Astrocyte of the hippocampus (primary cell): ENCODE results near the gene GADD45B.
"Not testable (repeated sequence)": the region's sequence is repeated elsewhere in the genome, so short reads cannot be mapped to it uniquely, and the experiment has no call there.

Experiments used
- DNase-seq: peaks from one replicate; pipeline ENCODE4 v3.0.0; 2011; ENCODE audit warnings: low read depth, low spot score

GADD45B gene

DNA sequence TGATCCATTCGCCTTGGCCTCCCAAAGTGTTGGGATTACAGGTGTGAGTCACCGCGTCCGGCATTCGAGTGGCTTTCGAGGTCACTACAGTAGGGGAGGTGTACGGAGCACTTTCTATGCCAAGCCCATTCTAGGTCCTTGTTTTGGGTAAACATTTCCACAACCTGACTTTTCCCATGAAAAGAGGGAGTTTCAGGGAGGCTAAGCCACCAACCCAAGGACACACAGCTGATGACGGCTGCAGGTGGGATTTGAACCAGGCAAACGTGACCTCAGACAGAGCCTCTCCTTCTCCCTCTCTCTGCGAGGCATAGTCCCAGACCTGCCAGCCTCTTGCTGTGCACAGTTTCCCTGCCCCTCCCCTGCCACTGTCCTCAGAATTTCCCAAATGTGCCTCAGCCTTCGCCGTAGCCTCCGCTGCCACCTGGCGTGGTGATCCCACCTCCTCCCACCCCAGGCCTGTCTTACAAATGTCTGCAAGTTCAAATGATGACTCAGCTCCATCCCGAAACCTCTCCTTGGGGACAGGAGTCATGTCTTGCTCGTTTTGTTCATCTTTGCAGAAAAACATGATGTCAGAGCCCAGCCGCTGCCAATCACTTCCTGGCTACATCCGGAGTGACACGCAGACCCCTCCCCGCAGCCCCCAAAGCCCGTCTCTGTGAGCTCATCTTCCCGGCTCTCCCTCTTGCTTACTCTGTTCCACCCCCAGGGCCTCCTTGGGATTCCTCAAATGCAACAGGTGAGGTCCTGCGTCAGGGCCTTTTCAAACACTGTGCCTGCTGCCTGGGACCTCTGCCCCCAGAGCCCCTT lies 6.6 kb upstream of the GADD45B start:
- DNase-seq, result peak; percentile 84

DNA sequence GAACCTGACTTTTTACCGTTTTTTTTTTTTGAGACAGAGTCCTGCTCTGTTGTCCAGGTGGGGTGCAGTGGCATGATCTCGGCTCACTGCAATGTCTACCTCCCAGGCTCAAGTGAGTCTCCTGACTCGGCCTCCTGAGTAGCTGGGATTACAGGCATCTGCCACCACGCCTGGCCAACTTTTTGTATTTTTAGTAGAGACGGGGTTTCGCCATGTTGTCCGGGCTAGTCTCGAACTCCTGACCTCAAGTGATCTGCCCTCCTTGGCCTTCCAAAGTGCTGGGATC lies 6.1 kb upstream of the GADD45B start:
- not testable (repeated sequence) for DNase-seq

DNA sequence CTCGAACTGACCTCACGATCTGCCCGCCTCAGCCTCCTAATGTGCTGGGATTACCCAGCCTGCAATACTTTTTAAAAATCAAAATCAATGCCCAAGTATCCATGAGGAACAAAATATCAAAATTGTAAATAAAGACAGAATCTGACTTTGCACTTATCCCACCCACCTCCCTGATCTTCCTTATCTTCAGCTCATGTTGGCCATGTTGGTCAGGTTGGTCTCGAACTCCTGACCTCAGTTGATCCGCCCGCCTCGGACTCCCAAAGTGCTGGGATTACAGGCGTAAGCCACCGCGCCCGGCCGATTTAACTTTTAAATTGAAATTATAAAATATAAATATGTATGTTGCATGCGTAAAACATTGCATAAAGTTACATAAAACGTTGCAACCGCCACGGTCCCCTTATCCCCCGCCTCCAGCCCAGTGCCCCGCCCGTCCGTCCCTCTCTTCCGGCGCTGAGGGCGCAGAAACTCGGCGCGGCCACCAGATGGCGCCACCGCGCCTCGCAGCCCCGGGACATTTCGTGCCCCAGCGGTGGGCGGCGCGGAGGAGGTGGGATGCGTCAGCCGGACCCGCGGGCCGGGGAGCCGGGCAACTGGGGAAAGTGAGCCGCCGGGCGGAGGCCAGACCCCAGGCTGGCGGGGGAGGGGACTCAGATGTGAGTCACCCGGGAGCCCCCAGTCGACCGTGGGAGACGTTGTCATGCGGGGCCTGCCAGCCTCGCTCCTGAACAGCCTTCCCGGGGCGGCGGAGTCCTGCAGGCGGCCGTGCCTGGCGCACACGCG lies 1.5 kb upstream of the GADD45B start:
- peak; percentile 98 for DNase-seq

DNA sequence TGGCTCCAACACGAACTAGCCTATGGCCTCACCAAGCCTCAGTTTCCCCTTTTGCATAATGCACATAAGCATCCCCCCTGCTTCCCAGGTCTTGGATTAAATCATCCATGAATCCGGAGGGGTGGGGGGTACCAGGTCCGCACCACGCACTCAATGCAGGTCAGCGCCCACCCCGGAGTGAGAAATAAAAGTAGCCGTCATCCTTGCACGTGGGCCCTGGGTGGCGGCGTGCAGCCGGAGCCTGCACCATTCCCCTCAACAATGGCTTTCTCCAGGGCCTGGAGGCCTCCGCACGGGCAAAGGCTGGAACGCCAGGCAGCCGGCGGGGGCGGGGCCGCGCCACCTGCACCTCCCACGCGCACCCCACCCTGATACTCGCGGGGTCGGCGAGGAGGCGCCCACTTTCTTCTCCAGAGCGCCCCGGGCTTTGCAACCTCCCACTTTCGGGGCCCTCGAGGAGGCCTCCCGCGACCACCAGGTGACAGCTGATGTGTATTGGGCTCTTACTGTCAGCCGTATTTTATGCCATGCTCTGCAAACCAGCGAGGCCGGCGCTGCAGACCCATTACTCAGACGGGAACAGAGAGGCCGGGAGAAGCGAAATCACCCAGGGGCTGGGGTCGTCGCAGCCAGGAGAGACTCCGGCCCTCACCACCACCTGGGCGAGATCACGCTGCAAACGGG lies 767 bp upstream of the GADD45B start:
- DNase-seq, result peak; percentile 79

DNA sequence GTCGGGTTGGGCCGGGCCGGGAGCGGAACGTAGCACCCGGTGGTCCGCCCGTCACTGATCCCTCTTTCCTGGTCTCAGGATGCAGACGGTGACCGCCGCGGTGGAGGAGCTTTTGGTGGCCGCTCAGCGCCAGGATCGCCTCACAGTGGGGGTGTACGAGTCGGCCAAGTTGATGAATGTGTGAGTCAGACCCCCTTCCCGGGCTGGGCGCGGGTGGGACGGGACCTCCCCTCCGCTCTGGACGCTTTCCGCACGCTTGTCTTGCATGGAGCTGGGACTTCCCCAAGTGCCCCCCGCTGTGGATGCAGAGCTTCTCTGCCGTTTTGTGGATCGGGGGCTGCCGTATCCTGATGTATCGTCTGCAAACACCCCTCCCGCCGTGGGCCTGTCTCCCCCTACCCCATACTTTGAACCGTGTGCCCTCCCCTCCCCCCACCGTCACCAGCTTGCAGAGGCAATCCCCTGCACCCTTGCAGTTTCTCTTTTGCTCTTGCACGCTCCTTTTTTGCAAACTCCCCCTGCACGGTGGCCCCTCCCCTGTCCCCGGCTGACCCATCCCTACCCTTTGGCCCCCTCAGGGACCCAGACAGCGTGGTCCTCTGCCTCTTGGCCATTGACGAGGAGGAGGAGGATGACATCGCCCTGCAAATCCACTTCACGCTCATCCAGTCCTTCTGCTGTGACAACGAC lies 669 bp downstream of the GADD45B start:
- DNase-seq, result peak; percentile 80

DNA sequence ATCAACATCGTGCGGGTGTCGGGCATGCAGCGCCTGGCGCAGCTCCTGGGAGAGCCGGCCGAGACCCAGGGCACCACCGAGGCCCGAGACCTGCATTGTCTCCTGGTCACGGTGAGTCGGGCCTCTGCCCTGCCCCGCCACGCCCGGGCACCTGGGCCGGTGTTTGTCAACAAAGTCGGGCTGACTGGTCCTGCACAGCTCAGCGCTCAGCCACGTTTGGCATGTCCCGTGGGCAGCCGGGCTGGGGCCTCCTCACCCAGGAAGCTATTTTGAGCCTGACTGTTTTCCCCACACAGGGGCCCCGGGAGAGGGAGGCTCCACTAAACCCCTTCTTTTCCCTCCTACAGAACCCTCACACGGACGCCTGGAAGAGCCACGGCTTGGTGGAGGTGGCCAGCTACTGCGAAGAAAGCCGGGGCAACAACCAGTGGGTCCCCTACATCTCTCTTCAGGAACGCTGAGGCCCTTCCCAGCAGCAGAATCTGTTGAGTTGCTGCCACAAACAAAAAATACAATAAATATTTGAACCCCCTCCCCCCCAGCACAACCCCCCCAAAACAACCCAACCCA lies 1.3 kb downstream of the GADD45B start:
- peak; percentile 67 for DNase-seq

DNA sequence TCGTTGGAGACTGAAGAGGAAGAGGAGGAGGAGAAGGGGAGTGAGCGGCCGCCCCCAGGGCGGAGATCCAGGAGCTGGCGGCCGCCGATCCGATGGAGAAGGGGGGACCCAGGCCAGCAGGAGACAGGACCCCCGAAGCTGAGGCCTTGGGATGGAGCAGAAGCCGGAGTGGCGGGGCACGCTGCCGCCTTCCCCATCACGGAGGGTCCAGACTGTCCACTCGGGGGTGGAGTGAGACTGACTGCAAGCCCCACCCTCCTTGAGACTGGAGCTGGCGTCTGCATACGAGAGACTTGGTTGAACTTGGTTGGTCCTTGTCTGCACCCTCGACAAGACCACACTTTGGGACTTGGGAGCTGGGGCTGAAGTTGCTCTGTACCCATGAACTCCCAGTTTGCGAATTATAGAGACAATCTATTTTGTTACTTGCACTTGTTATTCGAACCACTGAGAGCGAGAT lies 1.8 kb downstream of the GADD45B start:
- peak; percentile 66 for DNase-seq

DNA sequence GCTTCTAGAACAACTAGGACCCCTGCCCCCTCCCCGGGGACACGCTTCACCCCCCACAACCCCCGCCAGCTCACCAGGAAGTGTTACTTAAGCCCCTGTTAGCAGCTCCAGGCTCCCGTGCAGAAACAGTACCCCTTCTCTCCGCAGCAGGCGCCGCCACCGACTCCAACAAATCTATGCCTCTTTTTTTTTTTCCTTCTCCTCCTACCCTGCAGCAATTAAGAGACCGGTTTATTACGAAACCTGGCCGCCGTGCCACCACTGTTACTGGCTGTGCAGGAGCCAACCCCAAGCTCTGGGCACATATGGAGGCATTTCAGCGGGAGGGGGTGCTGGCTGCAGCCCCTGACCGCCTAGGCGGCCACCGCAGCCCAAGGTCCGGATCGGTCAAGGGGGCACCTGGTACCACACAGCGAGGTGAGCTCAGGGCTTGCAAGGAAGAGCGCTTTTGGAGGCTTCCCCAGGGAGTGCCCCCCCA lies 2.4 kb downstream of the GADD45B start:
- DNase-seq, result peak; percentile 70

DNA sequence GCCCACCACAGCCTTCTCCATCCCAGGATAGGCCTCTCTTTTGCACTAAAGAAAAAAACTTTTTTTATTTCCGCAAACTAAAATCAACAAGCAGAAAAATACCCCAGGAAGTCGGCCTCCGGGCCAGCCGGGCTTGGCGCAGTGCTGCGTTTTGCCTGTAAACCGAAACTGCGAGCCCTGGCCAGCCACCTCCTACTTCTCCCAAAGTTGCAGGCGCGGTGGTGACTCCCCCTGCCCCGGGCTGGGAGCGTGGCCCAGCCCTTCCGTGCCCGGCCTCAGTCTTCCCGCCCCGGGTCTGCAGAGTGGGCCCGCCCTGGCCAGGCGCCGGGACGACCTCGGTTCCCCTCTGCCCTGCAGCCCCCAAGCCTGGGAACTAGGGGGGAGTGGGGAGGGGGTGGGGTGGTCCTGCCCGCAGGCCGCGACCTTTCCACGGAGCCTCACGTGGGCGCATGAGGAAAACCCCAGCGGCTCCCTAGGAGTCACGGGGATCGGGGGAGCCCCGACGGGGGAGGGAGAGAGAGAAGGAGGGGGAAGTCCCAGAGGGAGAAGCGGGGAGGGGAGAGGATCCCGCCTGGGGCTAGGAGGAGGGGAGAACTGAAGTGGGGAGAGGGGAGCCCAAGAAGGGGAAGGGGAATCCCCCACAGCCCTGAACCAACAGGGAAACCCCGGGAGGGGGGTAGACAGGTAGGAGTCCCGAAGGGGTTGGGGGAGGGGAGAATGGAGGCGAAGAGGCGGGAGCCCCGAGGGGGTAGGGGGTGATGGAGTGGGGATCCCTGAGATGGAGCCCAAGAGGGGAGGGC lies 3.0 kb downstream of the GADD45B start:
- peak; percentile 87 for DNase-seq

DNA sequence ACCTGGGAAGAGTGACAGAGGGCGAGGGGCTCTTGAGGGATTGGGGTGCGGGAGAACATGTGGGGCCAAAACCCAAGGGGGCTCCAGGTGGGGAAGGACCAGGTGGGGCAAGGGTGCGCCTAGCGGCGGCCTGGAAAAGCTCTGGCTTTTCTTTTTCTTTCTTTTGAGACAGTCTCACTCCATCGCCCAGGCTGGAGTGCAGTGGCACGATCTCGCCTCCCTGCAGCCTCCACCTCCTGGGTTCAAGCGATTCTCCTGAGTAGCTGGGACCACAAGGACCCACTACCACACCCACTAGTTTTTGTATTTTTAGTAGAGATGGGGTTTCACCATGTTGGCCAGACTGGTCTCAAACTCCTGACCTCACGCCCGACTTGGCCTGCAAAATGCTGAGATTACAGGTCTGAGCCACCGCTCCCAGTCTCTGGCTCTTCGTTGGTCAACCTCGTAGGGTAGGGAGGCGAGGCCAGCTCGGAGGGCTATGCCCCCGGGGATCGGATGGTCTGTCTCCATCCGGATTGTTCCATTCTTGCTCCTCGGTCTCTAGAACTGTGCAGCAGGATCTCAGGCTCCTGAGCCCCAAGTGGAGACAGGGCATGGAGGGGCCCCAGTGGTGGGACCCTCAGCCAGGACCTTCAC lies 3.7 kb downstream of the GADD45B start:
- DNase-seq, result peak; percentile 61

DNA sequence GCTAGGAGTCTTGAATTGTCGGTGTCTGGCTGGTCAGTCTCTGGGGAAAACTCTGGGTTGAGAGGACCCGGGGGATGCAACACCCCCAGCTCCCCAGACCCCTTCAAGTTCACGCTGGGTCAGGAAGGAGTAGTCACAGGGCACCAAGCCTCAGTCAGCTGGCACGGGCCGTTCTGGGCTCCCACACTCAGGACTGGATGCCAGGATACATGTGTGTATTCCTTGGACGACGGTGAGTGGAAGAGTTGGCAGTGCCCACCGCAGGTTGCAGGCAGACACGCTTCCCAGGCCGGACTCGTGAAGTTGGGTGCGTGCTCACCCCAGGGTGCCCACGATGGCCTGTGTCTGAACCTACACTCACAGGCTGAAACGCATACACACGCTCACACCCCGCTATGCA lies 5.5 kb downstream of the GADD45B start:
- DNase-seq, result no peak

DNA sequence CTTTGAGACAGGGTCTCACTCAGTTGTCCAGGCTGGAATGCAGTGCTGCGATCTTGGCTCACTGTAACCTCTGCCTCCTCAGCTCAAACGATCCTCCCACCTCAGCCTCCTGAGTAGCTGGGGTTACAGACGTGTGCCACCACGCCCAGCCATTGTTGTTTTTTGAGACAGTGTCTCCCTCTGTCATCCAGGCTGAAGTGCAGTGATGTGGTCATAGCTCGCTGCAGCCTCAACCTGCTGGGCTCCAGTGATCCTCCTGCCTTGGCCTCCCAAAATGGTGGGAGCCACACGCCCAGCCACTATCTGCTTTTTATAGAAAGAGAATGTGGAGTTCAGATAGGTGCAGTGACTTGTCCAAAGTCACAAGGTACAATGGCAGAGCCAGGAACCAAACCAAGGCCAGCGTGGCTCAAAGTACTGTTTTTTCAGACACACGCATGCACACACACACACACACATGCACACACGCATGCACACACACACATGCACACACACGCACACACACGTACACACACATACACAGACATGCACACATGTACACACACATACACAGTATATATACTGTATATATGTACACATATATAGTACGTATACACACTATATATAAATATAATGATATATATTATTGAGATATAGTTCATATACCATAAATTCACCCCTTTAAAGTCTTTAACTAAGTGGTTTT lies 6.6 kb downstream of the GADD45B start:
- no peak for DNase-seq

DNA sequence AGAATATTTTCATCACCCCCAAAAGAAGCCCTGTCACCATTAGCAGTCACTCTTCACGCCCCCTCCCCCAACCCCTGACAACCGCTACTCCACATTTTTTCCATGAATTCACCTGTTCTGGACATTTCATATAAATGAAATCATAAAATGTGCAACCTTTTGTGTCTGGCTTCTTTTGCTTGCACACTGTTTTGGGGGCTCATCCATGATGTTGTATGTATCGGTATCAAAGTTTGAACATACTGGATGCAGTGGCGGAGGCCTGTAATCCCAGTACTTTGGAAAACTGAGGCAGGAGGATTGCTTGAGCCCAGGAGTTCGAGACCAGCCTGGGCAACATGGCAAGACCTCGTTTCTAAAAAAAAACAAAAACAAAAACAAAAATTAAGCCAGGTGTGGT lies 7.2 kb downstream of the GADD45B start:
- no peak for DNase-seq

DNA sequence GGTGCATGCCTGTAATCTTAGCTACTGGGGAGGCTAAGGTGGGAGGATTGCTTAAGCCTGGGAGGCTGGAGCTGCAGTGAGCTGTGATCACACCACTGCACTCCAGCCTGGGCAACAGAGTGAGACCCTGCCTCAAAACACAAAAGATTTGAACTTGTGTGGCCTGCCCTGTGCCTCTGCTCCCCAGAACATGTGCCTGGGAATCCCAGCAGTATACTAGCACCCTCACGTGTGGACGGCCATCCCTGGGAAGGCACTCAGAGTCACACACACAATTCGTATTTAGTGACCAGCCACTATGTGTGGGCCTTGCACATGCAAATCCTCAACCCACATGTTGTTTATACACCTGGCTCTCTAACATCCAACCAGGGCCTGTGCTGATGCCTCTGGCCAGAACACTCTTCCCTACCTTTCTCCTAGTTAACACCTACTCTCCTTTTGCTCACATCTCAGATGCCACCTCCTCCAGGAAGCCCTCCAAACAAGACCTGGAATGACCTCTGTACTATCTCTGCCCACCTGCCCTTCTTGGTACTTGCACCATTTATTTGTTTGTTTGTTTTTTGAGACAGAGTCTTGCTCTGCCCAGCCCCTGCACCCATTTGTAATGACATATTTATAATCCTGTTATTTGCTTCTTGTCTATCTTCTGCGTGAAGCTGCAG lies 7.7 kb downstream of the GADD45B start:
- no peak for DNase-seq

DNA sequence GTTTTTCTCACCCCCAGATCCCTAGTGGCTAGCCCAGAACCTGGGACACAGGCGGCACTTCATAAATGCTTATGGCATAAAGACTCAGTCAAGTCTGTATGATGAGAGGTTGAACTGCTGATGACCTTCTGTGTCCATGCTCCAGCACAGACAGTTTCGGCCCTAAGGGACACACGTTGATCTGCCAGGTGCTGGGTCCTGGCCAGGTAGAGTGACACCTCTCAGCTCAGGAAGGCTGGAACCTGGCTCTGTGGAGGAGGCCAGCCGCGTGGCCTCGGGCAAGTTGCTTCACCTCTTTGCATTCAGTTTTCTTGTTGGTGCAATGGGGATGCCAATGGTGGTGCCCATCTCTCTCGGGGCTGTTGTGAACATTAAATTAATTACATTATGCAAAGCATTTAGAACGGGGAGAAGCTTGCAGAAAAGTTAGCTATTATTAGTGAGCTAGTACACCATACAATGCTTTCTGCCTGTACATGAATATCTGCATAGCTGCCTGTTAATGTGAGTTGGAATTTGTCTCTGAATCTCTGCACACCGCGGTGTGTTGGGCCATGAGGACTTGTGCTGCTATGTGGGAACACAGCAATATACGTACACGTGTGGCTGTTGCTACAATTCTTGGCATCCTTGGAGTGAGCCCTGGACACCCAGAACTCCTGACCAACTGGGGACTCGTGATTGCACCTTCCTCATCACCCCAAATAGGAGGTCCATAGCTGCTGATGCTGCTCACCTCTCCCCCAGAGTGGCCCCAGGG lies 8.4 kb downstream of the GADD45B start:
- no peak for DNase-seq

DNA sequence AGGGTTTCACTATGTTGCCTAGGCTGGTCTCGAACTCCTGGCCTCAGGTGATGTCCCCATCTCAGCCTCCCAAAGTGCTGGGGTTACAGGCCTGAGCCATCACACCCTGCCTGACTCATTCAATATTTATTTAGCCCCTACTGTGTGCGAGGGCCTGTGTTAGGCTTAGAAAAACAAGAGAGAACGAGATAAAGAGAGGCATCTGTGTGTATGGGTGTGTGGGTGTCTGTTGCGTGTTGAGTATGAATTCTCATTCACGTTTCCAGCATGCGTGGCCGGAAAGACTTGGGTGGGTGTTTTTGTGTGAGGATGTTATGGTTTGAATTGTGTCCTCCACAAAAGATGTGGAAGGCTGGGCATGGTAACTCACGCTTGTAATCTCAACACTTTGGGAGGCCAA lies 9.5 kb downstream of the GADD45B start:
- no peak for DNase-seq

DNA sequence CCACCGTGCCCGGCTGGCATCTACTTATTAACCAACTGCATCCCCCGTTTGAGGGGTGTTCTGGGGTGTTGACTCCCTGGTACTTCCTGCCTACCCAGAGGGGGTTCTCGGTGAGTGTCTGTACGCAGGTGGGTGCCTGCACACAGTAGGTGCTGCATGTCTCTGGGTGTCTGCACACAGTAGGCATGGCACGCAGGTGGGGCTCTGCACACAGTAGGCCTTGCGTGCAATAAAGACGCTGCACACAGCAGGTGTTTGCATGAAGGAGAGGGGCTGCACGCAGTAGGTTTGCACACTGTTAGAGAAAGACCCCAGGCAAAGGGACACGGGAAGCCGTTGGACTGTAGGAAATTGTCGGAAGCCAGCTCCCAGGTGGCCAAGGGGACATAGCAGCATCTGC lies 11.2 kb downstream of the GADD45B start:
- no peak for DNase-seq

DNA sequence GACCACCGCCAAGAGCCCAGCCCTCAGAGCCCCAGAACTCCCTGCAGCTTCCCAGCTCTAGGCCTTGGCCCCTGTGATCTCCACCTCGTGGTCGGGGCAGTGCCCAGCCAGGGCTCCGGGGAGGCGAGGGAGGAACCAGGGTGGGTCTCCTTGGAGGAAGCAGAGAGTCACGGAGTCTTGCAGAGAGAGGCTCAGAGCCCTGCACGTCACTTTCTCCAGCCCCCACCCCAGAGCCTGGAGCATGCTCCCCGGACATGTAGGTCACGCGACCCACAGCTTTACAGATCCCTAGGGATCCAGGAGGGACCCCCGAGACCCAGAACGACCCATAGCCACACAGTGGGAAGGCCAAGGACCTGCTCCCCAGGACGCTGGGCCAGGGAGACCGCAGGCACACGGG lies 11.9 kb downstream of the GADD45B start:
- no peak for DNase-seq
